Activated CD8-positive, alpha-beta memory T cell treated with anti-CD3 and anti-CD28 coated beads for 1 hour (primary cell): ENCODE measurements around the gene KCNQ5.
"Not testable (repeated sequence)": the region's sequence is repeated elsewhere in the genome, so short reads cannot be mapped to it uniquely, and the experiment has no call there.

ENCODE experiments used
- DNase-seq, 2 donors: peaks; one replicate each; pipeline ENCODE4 v3.0.0-alpha.2; 2020; ENCODE audit warnings: low read depth in 1 of 2; ENCODE audit errors: extremely low read depth in 1 of 2

The KCNQ5 gene

GRCh38 chr6:72621291-72622093 lies at the start of gene KCNQ5:
Gene KCNQ5 (plus strand): TSS chr6:72622064.
- peak in 1 of 2 donors; percentile 4 for DNase-seq

GRCh38 chr6:72579865-72580264 lies 42.0 kb upstream of the KCNQ5 start:
- DNase-seq = no peak

- DNase-seq = no peak
Measured at GRCh38 chr6:72580281-72580940, 41.5 kb upstream of the KCNQ5 start.

GRCh38 chr6:72580950-72581349 lies 40.9 kb upstream of the KCNQ5 start:
- DNase-seq = not testable (repeated sequence)

- DNase-seq = no peak
Measured at GRCh38 chr6:72588155-72588554, 33.7 kb upstream of the KCNQ5 start.

GRCh38 chr6:72589096-72589495 lies 32.8 kb upstream of the KCNQ5 start:
- no peak for DNase-seq

- no peak for DNase-seq
Measured at GRCh38 chr6:72595812-72596211, 26.1 kb upstream of the KCNQ5 start.

GRCh38 chr6:72616406-72617015 lies 5.4 kb upstream of the KCNQ5 start:
- no peak for DNase-seq

- no peak for DNase-seq
Measured at GRCh38 chr6:72617721-72618120, 4.1 kb upstream of the KCNQ5 start.

- peak in 1 of 2 donors; percentile 43 for DNase-seq
Measured at GRCh38 chr6:72619883-72620696, 1.8 kb upstream of the KCNQ5 start.

GRCh38 chr6:72620871-72621290 lies 983 bp upstream of the KCNQ5 start:
- DNase-seq = no peak

GRCh38 chr6:72622094-72622940 lies 453 bp downstream of the KCNQ5 start:
- DNase-seq = peak in 1 of 2 donors; percentile 36

GRCh38 chr6:72623808-72624207 lies 1.9 kb downstream of the KCNQ5 start:
- DNase-seq = no peak

GRCh38 chr6:72624557-72625160 lies 2.8 kb downstream of the KCNQ5 start:
- DNase-seq = no peak

GRCh38 chr6:72626126-72626525 lies 4.3 kb downstream of the KCNQ5 start:
- DNase-seq = no peak

- DNase-seq = no peak
Measured at GRCh38 chr6:72627539-72627938, 5.7 kb downstream of the KCNQ5 start.

GRCh38 chr6:72631480-72631879 lies 9.6 kb downstream of the KCNQ5 start:
- DNase-seq = no peak

- no peak for DNase-seq
Measured at GRCh38 chr6:72635636-72636035, 13.8 kb downstream of the KCNQ5 start.

- DNase-seq = no peak
Measured at GRCh38 chr6:72636215-72636614, 14.4 kb downstream of the KCNQ5 start.

- DNase-seq = no peak
Measured at GRCh38 chr6:72636786-72637185, 14.9 kb downstream of the KCNQ5 start.
